Esophagus squamous epithelium (tissue), 4 donors: ENCODE measurements around the gene SMG7.

Experiments
- POLR2A ChIP-seq, 4 donors: fragments of 450-650 bp; IDR thresholded peaks; one replicate each; pipeline ENCODE4 v1.6.1; 2017; ENCODE audit warnings: antibody characterized with exemption in 4 of 4, mild to moderate bottlenecking in 4 of 4, moderate library complexity in 3 of 4
- TF ChIP-seq, protein P1 (sequence below), 6 experiments: fragments of 450-650 bp in 4 of 6; fragments of 200-600 bp in 2 of 6; sonication (generic) in 2 of 6; IDR thresholded peaks; one replicate each; pipeline ENCODE4 v1.5.1; 2016 to 2019; ENCODE audit warnings: antibody characterized with exemption in 6 of 6, mild to moderate bottlenecking in 4 of 6, moderate library complexity in 4 of 6

DNA sequence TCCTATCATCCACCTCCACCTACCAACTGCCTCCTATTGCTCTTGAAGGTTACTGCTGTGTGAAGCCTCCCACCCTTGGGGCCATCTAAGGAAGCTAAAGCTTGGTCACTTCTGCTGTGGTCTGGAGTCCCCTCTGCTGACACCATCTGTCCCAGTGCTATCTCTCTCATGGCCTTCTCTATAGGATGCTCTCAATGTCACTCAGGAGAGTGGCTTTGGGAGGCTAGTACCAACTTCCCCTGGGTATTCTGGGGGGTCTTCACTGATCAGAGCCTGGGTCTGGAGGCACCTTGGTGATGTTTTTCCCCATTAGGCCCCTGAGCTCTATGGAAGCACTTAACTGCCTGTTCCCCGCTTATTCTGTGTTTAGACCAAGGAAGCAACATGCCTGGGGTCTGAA lies 130.2 kb downstream of the SMG7 start:
- TF ChIP-seq, protein P1, sequence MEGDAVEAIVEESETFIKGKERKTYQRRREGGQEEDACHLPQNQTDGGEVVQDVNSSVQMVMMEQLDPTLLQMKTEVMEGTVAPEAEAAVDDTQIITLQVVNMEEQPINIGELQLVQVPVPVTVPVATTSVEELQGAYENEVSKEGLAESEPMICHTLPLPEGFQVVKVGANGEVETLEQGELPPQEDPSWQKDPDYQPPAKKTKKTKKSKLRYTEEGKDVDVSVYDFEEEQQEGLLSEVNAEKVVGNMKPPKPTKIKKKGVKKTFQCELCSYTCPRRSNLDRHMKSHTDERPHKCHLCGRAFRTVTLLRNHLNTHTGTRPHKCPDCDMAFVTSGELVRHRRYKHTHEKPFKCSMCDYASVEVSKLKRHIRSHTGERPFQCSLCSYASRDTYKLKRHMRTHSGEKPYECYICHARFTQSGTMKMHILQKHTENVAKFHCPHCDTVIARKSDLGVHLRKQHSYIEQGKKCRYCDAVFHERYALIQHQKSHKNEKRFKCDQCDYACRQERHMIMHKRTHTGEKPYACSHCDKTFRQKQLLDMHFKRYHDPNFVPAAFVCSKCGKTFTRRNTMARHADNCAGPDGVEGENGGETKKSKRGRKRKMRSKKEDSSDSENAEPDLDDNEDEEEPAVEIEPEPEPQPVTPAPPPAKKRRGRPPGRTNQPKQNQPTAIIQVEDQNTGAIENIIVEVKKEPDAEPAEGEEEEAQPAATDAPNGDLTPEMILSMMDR (IDR thresholded peaks at IDR 0.05) = no peak
- TF ChIP-seq POLR2A (IDR thresholded peaks at IDR 0.05) = no peak
